NCI-H510A (cell line): ENCODE results near the gene RRBP1.
"Not testable (repeated sequence)": the region's sequence is repeated elsewhere in the genome, so short reads cannot be mapped to it uniquely, and the experiment has no call there.

Source experiments
- DNase-seq: peaks from one replicate; lab custom pipeline; 2025; lab: John Stamatoyannopoulos, UW

Gene RRBP1

GRCh38 chr20:17663486-17663885 is 18.6 kb downstream of the RRBP1 start:
- DNase-seq: no peak

GRCh38 chr20:17663040-17663399 is 19.0 kb downstream of the RRBP1 start:
- no peak for DNase-seq

- no peak for DNase-seq
Measured at GRCh38 chr20:17662333-17663039, 19.6 kb downstream of the RRBP1 start.

- DNase-seq: no peak
Measured at GRCh38 chr20:17661121-17661744, 20.8 kb downstream of the RRBP1 start.

- DNase-seq: no peak
Measured at GRCh38 chr20:17660667-17661066, 21.4 kb downstream of the RRBP1 start.

- no peak for DNase-seq
Measured at GRCh38 chr20:17659801-17660200, 22.2 kb downstream of the RRBP1 start.

- not testable (repeated sequence) for DNase-seq
Measured at GRCh38 chr20:17659344-17659743, 22.7 kb downstream of the RRBP1 start.

GRCh38 chr20:17658648-17658993 is 23.4 kb downstream of the RRBP1 start:
- DNase-seq: no peak

GRCh38 chr20:17657898-17658647 is 24.0 kb downstream of the RRBP1 start:
- DNase-seq: no peak

GRCh38 chr20:17657079-17657825 is 24.8 kb downstream of the RRBP1 start:
- DNase-seq: no peak

GRCh38 chr20:17655865-17656479 is 26.1 kb downstream of the RRBP1 start:
- DNase-seq: no peak

GRCh38 chr20:17655286-17655651 is 26.8 kb downstream of the RRBP1 start:
- no peak for DNase-seq

- DNase-seq: no peak
Measured at GRCh38 chr20:17654649-17655285, 27.3 kb downstream of the RRBP1 start.

- no peak for DNase-seq
Measured at GRCh38 chr20:17653835-17654648, 28.0 kb downstream of the RRBP1 start.

GRCh38 chr20:17652411-17652810 is 29.6 kb downstream of the RRBP1 start:
- no peak for DNase-seq

- DNase-seq: no peak
Measured at GRCh38 chr20:17651760-17652388, 30.2 kb downstream of the RRBP1 start.

- no peak for DNase-seq
Measured at GRCh38 chr20:17651129-17651759, 30.8 kb downstream of the RRBP1 start.

- no peak for DNase-seq
Measured at GRCh38 chr20:17650301-17651128, 31.5 kb downstream of the RRBP1 start.
